Stimulated activated CD4-positive, alpha-beta T cell treated with anti-CD3 and anti-CD28 coated beads, Interleukin-12 subunit alpha, Interleukin-12 subunit beta, amount 100 ng/mL, for 4 hours (primary cell): Measurements from ENCODE around the gene RAB44.
"Not testable (repeated sequence)": the region's sequence is repeated elsewhere in the genome, so short reads cannot be mapped to it uniquely, and the experiment has no call there.

Source experiments
- DNase-seq: peaks from one replicate; pipeline ENCODE4 v3.0.0-alpha.2; 2020

RAB44 gene

DNA sequence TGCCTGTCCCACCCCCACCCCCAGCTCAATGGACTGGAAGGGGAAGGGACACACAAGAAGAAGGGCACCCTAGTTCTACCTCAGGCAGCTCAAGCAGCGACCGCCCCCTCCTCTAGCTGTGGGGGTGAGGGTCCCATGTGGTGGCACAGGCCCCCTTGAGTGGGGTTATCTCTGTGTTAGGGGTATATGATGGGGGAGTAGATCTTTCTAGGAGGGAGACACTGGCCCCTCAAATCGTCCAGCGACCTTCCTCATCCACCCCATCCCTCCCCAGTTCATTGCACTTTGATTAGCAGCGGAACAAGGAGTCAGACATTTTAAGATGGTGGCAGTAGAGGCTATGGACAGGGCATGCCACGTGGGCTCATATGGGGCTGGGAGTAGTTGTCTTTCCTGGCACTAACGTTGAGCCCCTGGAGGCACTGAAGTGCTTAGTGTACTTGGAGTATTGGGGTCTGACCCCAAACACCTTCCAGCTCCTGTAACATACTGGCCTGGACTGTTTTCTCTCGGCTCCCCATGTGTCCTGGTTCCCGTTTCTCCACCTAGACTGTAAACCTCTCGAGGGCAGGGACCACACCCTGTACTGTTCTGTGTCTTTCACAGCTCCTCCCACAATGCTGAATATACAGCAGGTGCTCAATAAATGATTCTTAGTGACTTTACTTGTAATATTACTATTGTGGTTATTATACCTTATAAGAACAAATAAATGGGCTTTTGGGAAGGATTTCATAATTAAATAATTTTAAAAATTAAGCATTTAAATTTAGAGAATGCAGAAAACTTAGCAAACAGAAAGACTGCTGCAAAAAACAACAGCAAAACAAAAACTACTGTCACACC lies 10.7 kb upstream of the RAB44 start:
- no peak for DNase-seq

DNA sequence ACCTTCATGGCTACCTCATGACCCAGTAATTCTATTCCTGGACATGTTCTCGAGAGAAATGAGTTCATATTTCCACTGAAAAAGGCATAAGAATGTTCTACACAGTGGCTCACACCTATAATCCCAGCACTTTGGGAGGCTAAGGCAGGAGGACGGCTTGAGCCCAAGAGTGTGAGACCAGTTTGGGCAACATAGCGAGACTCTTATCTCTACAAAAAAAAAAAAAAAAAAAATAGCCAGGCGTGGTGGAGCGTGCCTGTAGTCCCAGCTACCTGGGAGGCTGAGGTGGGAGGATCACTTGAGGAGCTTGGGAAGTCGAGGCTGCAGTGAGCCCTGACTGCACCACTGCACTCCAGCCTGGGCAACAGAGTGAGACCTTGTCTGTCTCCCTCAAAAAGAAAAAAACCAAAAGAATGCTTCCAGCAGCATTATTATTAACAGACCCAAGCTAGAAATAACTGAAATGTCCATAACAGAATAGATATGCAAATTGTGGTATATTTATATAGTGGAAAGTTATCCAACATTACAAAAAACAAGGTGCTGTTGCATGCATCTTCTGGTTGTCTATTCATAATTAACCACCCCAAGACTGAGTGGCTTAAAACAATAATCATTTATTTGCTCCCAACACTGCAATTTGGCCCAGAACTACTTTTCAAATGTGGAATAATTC lies 9.4 kb upstream of the RAB44 start:
- DNase-seq, result no peak

DNA sequence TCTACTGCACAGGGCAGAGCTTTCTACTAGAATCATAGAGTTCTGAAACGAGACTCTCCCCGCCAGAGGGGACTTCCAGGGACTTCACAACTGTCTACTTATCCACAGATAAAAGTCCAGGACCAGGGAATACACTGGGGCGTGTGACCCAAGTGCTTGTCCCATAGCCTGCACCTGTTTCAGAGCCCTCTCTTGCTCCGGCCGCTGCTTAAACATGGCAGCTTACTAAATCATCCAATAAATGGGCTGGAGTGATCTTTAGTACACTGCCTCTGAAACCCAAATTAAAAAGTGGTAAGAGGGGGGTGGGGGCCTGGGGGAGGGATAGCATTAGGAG lies 8.9 kb upstream of the RAB44 start:
- DNase-seq, result no peak

DNA sequence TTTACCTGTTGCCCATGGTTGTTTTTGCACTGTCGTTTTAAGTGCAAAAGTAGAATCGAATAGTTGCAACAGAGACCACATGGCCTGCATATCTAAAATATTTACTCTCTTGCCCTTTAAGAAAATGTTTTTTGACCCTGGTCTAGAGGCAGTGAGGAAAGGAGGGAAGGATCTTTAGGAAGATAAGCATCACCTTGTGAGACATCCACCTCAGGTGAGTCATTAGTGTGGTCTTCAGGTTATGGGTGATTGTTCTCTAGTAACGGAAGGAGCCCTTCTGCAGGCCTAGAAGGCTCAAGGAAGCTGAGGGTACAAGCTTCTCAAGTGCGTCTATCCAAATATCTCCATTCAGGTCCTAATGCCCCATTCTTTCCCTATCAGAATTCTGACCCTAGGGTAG lies 6.6 kb upstream of the RAB44 start:
- no peak for DNase-seq

DNA sequence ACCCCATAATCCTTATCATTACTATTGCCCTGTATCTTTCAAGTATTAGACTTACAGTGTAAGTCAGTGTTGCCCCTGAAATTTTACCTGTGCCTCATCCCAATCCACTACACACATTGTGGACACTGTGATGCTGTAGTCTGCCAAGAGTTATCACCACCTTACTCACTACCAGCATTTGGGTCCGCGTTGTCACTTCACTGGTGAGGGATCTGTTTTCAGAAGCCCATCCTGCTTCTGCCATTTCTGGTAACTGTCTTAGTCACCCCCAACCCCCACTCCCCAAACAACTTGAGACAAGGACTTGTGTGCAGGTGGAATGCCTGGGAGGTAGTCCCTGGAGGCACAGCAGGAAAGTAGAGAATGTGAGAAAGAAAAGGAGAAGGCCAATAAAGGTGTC lies 6.0 kb upstream of the RAB44 start:
- DNase-seq, result no peak

DNA sequence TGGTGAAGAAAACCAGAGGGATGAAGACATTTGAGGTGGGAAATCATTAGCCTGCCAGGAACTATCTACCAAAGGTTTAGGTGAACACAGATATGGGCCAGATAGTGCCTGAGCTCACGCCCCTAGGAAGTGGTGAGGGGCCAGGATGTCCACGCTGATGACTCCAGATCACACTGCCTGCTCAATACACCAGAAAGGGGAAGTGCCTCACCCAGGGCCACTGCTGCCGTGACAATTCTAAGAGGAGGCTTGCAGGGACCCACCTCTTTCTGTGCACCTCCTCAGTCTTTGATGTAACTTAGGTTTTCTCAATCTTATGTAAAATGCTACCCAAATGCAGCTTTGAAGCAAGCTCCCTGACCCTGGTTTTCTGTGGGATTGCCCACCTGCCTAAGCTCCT lies 5.4 kb upstream of the RAB44 start:
- no peak for DNase-seq

DNA sequence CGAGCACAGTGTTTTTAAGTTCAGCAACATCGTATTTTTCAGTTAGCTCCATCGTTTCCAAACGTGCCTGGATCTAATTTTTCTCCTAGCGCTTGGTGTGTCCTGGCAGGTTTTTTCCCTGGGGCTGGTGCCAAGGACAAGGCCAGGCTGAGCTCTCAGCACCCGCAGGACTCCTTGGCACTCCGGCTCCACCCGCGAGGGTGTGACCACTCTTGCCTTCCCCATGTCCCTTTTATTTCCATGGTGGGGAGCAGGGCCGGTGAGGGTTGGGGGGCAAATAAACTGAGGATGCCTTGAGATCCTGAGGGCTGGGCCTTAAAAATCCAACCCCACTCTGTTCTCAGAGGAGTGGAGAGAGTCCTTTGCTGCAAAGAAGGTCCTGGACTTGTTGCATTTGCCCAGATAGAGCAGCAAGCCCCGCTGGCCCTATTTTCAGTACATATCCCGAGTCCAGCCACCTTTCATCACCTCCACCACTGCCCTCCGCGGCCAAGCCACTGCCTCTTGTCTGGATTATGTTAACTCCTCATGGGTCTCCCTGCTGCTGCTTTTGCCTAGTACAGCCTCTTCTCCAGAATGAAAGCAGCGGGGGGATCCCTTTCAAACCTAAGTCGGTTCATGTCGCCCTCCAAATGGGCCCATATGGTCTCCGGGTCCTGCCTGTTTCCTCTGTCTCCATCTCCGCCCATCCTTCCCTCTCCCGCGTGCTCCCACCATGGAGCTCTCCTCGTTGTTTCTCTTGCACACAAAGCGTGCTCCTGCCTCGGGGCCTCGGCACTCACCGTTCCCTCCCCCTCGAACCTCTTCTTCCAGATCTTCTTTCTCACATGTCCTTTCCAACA lies 4.5 kb upstream of the RAB44 start:
- DNase-seq, result no peak

DNA sequence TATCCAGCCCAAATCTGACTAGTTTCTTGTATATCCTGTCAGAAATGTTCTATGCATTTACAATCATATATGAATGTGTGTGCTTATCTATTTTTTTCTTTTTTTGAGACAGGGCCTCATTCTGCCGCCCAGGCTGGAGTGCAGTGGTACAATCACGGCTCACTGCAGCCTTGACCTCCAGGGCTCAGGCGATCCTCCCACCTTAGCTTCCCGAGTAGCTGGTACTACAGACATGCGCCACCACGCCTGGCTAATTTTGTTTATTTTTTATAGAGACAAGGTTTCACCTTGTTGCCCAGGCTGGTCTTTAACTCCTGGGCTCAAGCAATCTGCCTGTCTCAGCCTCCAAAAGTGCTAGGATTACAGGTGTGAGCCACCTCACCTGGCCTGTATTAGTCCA lies 3.0 kb upstream of the RAB44 start:
- no peak for DNase-seq

DNA sequence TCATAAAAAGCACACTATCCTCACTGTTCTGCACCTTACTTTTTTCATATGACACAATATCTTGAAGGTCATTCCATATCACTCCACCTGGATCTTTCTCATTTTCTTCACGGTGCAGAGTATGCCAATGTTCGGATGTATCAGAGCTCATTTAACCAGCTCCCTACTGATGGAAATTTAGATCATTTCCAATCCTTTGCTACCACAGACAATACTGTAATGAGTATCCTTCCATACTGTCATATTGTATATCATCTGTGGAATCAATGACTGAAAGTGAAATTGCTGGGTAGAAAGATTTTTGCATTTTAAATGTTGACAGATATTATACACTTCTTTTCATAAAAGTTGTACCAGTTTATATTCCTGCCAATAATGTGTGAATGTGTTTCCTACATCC lies 2.2 kb upstream of the RAB44 start:
- DNase-seq, result no peak

DNA sequence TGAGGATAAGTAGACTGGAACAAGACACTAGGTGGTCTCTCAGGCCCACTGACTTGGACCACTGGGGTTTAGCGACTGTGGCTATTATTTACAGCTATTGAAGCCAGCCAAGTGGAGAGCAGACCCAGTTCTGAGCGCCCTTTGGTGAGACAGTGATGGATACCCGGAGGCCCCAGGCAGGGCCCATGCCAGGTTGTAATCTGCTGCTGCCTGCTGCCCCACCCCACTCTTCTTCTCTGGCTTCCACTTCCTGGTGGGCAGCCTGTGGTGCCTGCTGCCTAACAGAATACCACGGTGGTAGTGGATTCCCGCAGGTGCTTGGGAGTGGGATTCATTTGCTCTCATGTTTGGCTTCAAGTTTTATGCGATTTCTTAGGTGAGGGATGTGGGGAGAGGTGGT lies 570 bp downstream of the RAB44 start:
- DNase-seq, result no peak

DNA sequence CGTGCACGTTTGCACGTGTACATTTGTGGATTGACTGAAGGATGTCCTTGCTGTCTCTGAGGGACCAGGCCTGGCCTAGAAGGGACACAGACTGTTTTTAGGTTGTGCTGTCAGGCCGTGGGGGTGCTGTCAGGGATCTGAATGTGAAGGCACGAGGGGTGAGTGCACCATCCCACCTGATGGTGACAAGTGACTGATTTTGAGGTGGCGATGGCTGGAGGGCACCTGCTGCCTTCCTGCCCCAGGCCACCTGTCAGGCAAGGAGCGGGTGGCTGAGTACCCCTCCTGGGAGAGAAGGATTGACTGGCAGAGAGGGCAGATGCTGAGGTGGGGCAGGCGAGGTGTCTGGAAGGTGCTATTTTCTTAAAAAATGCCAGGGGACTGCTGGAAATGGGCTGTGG lies 1.2 kb downstream of the RAB44 start:
- DNase-seq, result no peak

DNA sequence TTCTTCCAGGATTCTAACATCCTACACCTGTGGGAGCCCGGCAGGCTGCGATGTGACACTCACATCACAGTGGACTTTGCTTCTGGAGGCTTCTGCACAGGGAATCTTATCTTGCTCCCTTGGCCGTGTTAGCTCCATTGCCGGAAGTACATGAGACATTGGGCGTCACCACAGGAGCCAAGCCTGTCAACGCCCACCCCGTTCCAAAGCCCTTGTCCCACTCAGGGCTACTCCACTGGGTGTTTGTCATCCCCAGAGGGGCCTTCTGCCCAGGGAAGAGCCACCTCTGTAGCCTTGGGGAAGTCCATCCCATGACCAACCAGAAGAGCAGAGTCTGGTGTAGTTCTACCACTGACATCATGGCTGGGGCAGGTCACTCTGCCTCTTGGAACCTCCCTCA lies 1.7 kb downstream of the RAB44 start:
- no peak for DNase-seq

DNA sequence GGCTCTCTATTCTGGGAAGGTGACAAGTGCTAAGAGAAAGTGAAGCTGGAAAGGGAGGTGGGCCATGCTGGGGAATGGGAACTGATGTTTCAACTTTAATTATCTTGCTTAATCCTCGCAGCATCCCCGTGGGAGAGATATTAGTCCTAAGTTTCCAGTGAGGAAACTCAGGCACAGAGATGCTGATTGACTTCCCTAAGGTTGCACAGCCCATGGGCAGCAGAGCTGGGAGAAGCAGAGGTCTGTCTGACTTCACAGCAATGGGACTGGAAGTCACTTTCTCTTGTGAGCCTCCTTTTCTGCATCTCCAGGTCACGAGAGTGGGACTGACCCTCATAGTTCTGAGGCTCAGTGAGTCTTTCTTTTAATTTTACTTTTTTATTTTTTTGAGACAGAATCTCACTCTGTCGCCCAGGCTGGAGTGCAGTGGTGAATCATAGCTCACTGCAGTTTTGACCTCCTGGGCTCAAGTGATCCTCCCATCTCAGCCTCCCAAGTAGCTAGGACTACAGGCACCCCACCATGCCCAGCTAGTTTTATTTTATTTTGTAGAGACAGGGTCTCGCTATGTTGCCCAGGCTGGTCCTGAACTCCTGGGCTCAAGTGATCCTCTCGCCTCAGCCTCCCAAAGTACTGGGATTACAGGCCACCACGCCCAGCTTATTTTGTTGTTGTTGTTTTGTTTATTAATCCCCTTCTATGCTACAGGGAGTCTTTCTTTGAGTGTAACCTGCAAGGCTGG lies 2.6 kb downstream of the RAB44 start:
- no peak for DNase-seq

DNA sequence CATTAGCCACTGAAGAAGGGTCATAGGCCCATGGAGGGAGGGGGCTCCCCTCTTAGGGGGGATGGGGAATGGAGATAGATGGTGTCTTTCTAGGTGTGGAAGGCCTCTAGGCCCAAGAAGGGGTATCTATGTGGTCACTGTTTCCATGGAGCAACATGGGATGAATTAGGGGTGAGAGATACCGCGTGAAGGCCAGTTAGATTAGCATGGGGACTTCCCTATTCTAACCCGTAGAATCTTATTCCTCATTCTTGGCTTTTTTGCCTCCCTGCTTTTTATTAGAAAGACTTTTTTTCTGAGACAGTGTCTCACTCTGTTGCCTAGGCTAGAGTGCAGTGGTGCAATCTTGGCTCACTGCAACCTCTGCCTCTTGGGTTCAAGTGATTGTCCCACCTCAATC lies 3.2 kb downstream of the RAB44 start:
- DNase-seq, result no peak

DNA sequence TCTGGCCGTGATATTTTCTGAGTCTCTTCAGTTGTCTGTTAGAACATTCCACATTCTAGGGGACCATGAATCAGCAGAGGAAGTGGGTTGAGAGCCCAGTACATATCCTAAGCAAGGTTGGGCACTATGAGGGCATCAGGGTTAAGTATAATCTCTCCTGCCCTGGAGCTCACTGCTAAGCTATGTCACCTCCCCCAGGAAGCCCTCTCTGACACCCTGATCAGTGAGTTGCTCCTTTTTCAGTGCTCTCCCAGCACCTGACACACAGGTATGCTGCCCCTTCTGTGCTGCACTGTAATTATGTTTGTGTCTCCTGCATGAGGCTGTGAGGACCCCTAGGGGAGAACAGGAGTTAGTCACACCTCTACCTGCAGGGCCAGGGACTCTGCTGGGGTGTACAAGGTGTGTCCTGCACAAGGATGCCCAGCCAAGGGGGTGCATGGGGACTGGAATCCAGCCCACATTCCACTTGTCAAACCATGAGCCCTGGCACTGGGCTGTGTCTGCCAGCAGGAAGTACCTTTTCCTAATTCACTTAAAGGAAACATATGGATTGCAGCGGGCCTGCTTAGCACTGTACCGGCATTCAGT lies 3.9 kb downstream of the RAB44 start:
- no peak for DNase-seq

DNA sequence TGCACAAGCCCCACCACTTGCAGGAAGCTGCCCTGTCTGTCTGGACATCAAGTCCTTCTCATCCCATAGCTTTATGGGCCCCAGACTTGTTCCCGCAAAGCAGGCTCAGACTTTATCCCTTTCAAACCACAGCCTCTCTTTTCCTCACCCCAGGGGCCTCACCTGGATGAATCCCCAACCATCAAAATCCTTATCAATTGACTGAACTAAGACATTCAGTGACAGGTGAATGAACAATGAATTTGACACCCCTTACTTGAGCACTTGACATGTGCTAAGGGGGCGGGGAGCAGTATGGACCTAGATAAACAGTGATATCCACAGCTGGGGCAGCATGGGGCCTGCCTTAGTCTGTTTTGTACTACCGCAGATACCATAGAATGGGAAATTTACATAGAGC lies 5.0 kb downstream of the RAB44 start:
- DNase-seq, result no peak

DNA sequence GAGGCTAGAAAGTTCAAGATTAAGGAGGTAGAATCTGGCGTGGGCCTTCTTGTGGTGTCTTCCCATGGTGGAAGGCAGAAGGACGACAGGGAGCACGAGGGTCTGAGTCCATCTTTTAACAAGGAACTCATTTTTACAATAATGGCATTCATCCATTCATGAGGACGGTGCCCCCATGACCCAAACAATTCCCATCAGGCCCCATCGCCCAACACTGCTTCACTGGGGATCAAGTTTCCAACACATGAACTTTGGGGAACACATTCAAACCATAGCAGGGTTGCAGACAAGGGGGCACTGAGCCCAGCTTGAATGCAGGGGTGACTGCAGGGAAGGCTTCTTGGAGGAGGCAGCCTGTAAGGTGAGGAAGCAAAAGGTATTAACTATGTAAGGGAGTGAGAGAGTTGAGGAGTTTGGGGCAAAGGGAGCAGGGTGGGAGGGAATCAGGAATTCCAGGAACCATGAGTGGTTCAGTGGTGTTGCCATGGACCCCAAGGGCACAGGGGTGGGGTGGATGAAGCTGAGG lies 5.5 kb downstream of the RAB44 start:
- DNase-seq, result no peak

DNA sequence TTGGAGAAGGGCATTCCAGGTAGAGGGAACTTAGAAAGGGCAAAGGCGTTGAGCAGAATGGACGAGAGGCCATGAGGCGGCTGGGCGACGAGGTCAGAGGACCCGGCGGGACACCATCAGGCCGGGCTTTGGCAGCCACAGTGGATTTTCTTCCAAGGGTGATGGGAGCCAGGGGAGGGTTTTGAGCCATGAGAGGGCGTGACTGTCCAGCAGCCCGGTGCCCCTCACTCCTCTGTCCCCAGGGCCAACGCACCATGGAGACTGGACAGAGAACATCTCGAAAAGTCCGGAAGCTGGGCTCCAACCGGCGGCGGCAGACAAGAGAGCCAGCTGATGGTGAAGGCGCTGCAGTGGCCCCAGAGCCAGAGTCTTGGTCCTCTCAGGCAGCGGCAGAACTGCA lies 6.4 kb downstream of the RAB44 start:
- DNase-seq, result no peak

DNA sequence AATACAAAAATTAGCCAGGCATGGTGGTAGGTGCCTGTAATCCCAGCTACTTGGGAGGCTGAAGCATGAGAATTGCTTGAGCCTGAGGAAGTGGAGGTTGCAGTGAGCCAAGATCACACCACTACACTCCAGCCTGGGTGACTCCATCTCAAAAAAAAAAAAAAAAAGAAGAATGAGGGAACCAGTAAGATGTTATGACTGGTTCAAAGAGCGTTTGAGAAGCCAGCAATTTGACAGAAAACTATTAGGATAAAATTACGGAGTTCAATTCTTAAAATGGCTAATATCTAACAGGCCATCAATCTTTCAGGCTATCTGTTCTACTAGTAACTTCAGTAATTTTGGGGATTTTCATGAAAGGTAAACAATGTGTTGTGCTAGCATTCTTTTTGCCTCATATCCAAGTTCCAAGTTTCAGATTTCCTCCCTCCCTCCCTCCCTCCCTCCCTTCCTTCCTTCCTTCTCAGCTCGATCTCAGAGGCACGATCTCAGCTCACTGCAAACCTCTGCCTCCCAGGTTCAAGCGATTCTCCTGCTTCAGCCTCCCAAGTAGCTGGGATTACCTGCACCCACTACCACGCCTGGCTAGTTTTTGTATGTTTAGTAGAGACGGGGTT lies 7.4 kb downstream of the RAB44 start:
- DNase-seq, result not testable (repeated sequence)

DNA sequence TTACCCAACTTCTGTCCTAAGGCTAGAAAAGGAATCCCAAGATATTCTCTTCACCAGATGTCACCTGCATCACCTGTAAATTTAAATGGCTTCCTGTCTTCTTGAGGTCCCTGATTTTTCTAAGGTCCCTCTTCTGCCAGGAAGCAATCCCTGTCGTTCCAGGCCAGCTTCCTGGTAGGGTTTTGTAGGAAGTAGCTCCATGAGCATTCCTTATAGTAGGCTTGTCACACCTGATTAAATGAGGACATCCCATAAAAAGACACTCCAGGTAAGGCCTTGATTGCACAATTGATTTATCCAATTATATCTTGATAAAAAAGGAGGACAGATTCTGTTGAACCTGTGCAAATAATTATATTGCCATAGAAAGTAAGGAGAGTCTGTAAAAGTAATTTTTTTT lies 8.7 kb downstream of the RAB44 start:
- DNase-seq, result no peak

DNA sequence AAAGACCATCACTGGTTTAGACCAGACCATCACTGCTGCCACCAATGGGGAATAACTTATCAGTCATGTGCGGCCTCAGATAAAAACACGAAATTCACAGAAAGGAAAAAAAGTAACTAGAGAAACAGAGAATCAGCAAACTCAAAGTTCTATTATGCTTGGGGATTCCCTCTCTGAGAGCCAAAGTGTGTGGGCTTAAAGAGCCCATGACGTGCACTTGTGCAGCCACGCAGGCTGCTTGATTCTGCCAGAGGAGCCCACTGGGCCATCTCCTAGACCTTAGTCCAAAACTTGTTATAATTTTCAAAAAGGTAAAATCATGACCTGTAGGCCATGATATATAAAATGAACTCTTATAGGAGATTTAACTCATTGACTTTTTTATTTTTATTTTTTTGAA lies 15.2 kb downstream of the RAB44 start:
- no peak for DNase-seq

DNA sequence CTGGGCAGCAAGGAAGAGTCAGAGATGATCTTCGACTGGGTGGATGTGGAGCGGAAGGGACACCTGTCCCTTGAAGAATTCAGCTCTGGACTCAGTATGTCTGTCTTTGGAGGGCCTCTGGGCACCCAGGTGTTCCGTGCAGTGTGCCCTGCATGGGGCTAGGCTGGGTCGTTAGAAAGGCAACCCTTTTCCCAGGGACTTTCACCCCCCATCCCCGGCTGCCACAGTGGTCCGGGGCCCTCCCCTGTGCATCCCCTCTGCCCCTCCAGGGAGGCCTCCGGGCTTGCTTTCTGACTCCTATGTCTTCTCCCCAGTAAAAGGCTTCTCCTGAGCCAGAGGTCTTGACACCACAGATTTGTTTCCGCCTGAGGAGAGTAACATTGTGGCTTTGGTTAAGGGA lies 16.2 kb downstream of the RAB44 start:
- no peak for DNase-seq
